Keratinocyte (primary cell): ENCODE data around the gene NBPF1.
"Not testable (repeated sequence)": the region's sequence is repeated elsewhere in the genome, so short reads cannot be mapped to it uniquely, and the experiment has no call there.

Source experiments
- EZH2 ChIP-seq: IDR thresholded peaks from one replicate; pipeline ENCODE4 v1.6.1; 2012; ENCODE audit warnings: inconsistent platforms, mild to moderate bottlenecking, low read length, moderate library complexity
- TF ChIP-seq, protein P1 (sequence below), 3 experiments: IDR thresholded peaks in 1 of 3; conservative IDR thresholded peaks in 1 of 3; optimal IDR thresholded peaks in 1 of 3; 2 replicates in 2 of 3; 3 replicates in 1 of 3; pipeline versions ENCODE3 to v1.5.1; 2011; ENCODE audit warnings: low read length in 3 of 3, mild to moderate bottlenecking in 3 of 3, moderate library complexity in 2 of 3, control low read depth in 1 of 3, inconsistent platforms in 1 of 3; ENCODE audit not compliant: insufficient read depth in 2 of 3; ENCODE audit errors: extremely low read depth in 1 of 3

DNA sequence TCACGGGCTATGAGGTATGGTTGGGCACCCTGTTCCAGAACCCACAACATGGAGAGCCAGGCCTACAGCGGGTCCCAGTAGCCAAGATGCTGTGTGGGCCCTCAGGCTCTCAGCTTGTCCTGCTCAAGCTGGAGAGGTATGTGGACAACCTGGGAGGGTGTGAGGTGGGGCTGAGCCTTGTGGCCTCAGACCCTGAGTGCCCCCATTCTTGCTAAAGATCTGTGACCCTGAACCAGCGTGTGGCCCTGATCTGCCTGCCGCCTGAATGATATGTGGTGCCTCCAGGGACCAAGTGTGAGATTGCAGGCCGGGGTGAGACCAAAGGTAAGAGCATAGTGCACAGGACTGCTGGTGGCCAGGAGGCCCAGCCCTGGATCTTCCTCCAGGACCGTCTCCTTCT is 36.0 kb upstream of the NBPF1 start:
- TF ChIP-seq, protein P1, sequence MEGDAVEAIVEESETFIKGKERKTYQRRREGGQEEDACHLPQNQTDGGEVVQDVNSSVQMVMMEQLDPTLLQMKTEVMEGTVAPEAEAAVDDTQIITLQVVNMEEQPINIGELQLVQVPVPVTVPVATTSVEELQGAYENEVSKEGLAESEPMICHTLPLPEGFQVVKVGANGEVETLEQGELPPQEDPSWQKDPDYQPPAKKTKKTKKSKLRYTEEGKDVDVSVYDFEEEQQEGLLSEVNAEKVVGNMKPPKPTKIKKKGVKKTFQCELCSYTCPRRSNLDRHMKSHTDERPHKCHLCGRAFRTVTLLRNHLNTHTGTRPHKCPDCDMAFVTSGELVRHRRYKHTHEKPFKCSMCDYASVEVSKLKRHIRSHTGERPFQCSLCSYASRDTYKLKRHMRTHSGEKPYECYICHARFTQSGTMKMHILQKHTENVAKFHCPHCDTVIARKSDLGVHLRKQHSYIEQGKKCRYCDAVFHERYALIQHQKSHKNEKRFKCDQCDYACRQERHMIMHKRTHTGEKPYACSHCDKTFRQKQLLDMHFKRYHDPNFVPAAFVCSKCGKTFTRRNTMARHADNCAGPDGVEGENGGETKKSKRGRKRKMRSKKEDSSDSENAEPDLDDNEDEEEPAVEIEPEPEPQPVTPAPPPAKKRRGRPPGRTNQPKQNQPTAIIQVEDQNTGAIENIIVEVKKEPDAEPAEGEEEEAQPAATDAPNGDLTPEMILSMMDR (optimal IDR thresholded peaks at IDR 0.05 in 1 of 3, IDR thresholded peaks at IDR 0.05 in 1 of 3, conservative IDR thresholded peaks at IDR 0.05 in 1 of 3; ENCODE audit: extremely low read depth in 1 of 3, insufficient read depth in 2 of 3, low read length in 3 of 3) = not testable (repeated sequence)
- not testable (repeated sequence) for TF ChIP-seq EZH2
